GM12878 (cell line): ENCODE results near the gene NDUFS6. TPM values are rescaled to one million over a fixed set of nuclear protein-coding genes. Genes with fewer than 3 reads are reported as not detected.

Source experiments
- ATAC-seq: fragments of 200-7000 bp; cut with Tn5 transposase; 3 replicates; pipeline ENCODE4 v1.9.1; 2020; ENCODE audit warnings: mild to moderate bottlenecking, moderate library complexity
- BruUV-seq: library from RNA; stranded (reverse); fragments of 400-500 nt; replicated peaks from 2 replicates; lab custom pipeline; 2021; lab: Mats Ljungman, UMichigan
- CTCF ChIA-PET: fragments of 300-600 bp; sonication (Branson Sonifier 250); formaldehyde crosslinking; extraction: SDS; loops from one replicate; lab custom pipeline; 2021; ENCODE audit warnings: inconsistent platforms; lab: Yijun Ruan, JAX
- POLR2A ChIA-PET: fragments of 350-600 bp; formaldehyde crosslinking; extraction: SDS; loops from one replicate; lab custom pipeline; 2021; ENCODE audit warnings: inconsistent platforms; lab: Charles Lee
- RAD21 ChIA-PET: fragments of 300-600 bp; sonication (Branson Sonifier 250); formaldehyde crosslinking; loops from one replicate; lab custom pipeline; 2023; ENCODE audit warnings: antibody characterized with exemption; ENCODE audit not compliant: unreplicated experiment; lab: Charles Lee
- SMC1A ChIA-PET: fragments of 300-600 bp; sonication (Branson Sonifier 250); formaldehyde crosslinking; loops from one replicate; lab custom pipeline; 2023; ENCODE audit not compliant: unreplicated experiment, uncharacterized antibody; lab: Charles Lee
- DNase-seq: peaks from one replicate; pipeline ENCODE4 v3.0.0-alpha.2; 2011; ENCODE audit warnings: low read depth, low spot score
- FAIRE-seq: peaks from 3 replicates; lab custom pipeline; 2011; peaks lifted over from hg19 to GRCh38; lab: Jason Lieb, UNC
- H2AFZ ChIP-seq: 2 replicates; pipeline ENCODE4 v1.6.0; 2011; ENCODE audit warnings: low read depth, low read length, control low read depth; ENCODE audit not compliant: control insufficient read depth
- H3K27ac ChIP-seq: 2 replicates; pipeline ENCODE4 v1.5.1; 2011; ENCODE audit warnings: control low read depth; ENCODE audit not compliant: control insufficient read depth, insufficient read depth
- H3K27me3 ChIP-seq, 2 experiments: replicated peaks in 1 of 2; 2 replicates each; pipeline versions ENCODE4 v1.6.0 to v1.6.1; 2011; ENCODE audit warnings: low read length in 1 of 2; ENCODE audit not compliant: control insufficient read depth in 2 of 2, insufficient read depth in 2 of 2
- H3K36me3 ChIP-seq, 2 experiments: 2 replicates each; pipeline ENCODE4 v1.5.1; 2011; ENCODE audit warnings: low read length in 1 of 2; ENCODE audit not compliant: control insufficient read depth in 2 of 2, insufficient read depth in 2 of 2
- H3K4me1 ChIP-seq: 2 replicates; pipeline ENCODE4 v1.6.1; 2011; ENCODE audit warnings: mild to moderate bottlenecking, low read length, moderate library complexity, mixed read lengths; ENCODE audit not compliant: control insufficient read depth, insufficient read depth
- H3K4me2 ChIP-seq: 2 replicates; pipeline ENCODE4 v1.6.0; 2011; ENCODE audit warnings: control low read depth; ENCODE audit not compliant: control insufficient read depth, insufficient read depth
- H3K4me3 ChIP-seq: fragments of 200-600 bp; sonication (generic); 2 replicates; pipeline ENCODE4 v1.5.1; 2016
- H3K79me2 ChIP-seq: 2 replicates; pipeline ENCODE4 v1.6.0; 2011; ENCODE audit warnings: low read length; ENCODE audit not compliant: control insufficient read depth, insufficient read depth
- H3K9ac ChIP-seq: 2 replicates; pipeline ENCODE4 v1.8.0; 2011; ENCODE audit warnings: low read length, control low read depth, mixed read lengths; ENCODE audit not compliant: control insufficient read depth, insufficient read depth
- H3K9me3 ChIP-seq: replicated peaks from 3 replicates; pipeline ENCODE4 v1.5.1; 2011; ENCODE audit warnings: mild to moderate bottlenecking, low read length; ENCODE audit not compliant: control insufficient read depth, insufficient read depth
- H4K20me1 ChIP-seq: 2 replicates; pipeline ENCODE4 v1.6.0; 2011; ENCODE audit not compliant: control insufficient read depth, insufficient read depth
- CHD2 ChIP-seq: IDR thresholded peaks from 2 replicates; pipeline ENCODE4 v1.6.1; 2011; ENCODE audit warnings: low read depth, low read length, improper control_type of control experiment, borderline replicate concordance
- CREB1 ChIP-seq: IDR thresholded peaks from 2 replicates; pipeline ENCODE4 v1.6.1; 2012; ENCODE audit warnings: low read depth, mild to moderate bottlenecking, inconsistent platforms
- E2F8 ChIP-seq: fragments of 450-650 bp; IDR thresholded peaks from 2 replicates; pipeline ENCODE4 v1.6.1; 2018; ENCODE audit warnings: mild to moderate bottlenecking, low read depth, moderate library complexity; ENCODE audit not compliant: partially characterized antibody
- EED ChIP-seq: sonication (generic); IDR thresholded peaks from 2 replicates; pipeline ENCODE4 v1.6.1; 2016; ENCODE audit warnings: antibody characterized with exemption, low read depth
- MLLT1 ChIP-seq: fragments of 450-650 bp; IDR thresholded peaks from 2 replicates; pipeline ENCODE4 v1.6.1; 2016; ENCODE audit warnings: mild to moderate bottlenecking
- MTA3 ChIP-seq: IDR thresholded peaks from 2 replicates; pipeline ENCODE4 v1.6.1; 2012; ENCODE audit warnings: low read length, inconsistent platforms, borderline replicate concordance
- NFXL1 ChIP-seq: fragments of 450-650 bp; IDR thresholded peaks from 2 replicates; pipeline ENCODE4 v1.6.1; 2017; ENCODE audit warnings: antibody characterized with exemption, mild to moderate bottlenecking, borderline replicate concordance
- POU2F2 ChIP-seq: IDR thresholded peaks from 3 replicates; pipeline ENCODE4 v1.6.1; 2011; ENCODE audit warnings: low read depth, mild to moderate bottlenecking, low read length, borderline replicate concordance
- RELB ChIP-seq: fragments of 450-650 bp; IDR thresholded peaks from 2 replicates; pipeline ENCODE4 v1.6.1; 2017; ENCODE audit warnings: low read depth, mild to moderate bottlenecking, moderate library complexity
- SPI1 ChIP-seq: IDR thresholded peaks from 2 replicates; pipeline ENCODE4 v1.6.1; 2011; ENCODE audit warnings: low read depth, mild to moderate bottlenecking, low read length, moderate library complexity, borderline replicate concordance; ENCODE audit not compliant: insufficient read depth
- SREBF1 ChIP-seq: IDR thresholded peaks from 2 replicates; pipeline ENCODE4 v1.6.1; 2012; ENCODE audit warnings: mild to moderate bottlenecking, low read length
- TCF12 ChIP-seq: IDR thresholded peaks from 2 replicates; pipeline ENCODE4 v1.6.1; 2011; ENCODE audit warnings: low read depth, mild to moderate bottlenecking, low read length
- TCF7 ChIP-seq: IDR thresholded peaks from 2 replicates; pipeline ENCODE4 v1.6.1; 2014; ENCODE audit warnings: antibody characterized with exemption, borderline replicate concordance
- ZNF217 ChIP-seq: fragments of 450-650 bp; IDR thresholded peaks from 2 replicates; pipeline ENCODE4 v1.6.1; 2017; ENCODE audit warnings: antibody characterized with exemption, mild to moderate bottlenecking
- ZNF592 ChIP-seq: fragments of 450-650 bp; IDR thresholded peaks from 2 replicates; pipeline ENCODE4 v1.6.1; 2017; ENCODE audit warnings: mild to moderate bottlenecking, moderate library complexity
- WGBS: methylation state at CpG from one replicate; pipeline ENCODE4 v1.1.6; 2016; ENCODE audit warnings: low lambda C conversion rate; ENCODE audit not compliant: insufficient replicate concordance, insufficient coverage; ENCODE audit errors: missing lambda C conversion rate; 5-methylcytosine and 5-hydroxymethylcytosine counted together
- in situ Hi-C: fragments of 300-500 bp; cut with MboI; formaldehyde crosslinking; loops from 9 replicates; pipeline ENCODE4 v1.14.3; 2018; ENCODE audit warnings: mixed read lengths
- intact Hi-C: fragments of 100-400 bp; cut with micrococcal nuclease; formaldehyde crosslinking; loops from one replicate; pipeline ENCODE4 v1.14.2; 2022; ENCODE audit not compliant: unreplicated experiment
- polyA plus RNA-seq, 11 experiments: library from polyadenylated mRNA; depleted of rRNA in 4 of 11; unstranded in 6 of 11; stranded (reverse) in 5 of 11; fragments of >200 nt; fragmentation: Nextera tagmentation in 4 of 11; fragmentation: Illumina TruSeq in 1 of 11; extraction: Ambion mirVana in 4 of 11; extraction: Trizol in 1 of 11; gene quantifications; 1 replicate in 1 of 11; 2 replicates in 10 of 11; pipeline versions ENCODE4 v1.2.1 to v1.2.3, GENCODE V29; 2011 to 2016; ENCODE audit warnings: inconsistent platforms in 2 of 11, missing spikeins in 2 of 11, low read depth in 1 of 11
- total RNA-seq, 4 experiments: library from RNA; depleted of rRNA in 3 of 4; stranded (reverse); fragments of >200 nt in 3 of 4; fragmentation: Illumina TruSeq in 1 of 4; extraction: Trizol in 1 of 4; gene quantifications; 2 replicates each; pipeline versions ENCODE4 v1.2.1 to v1.2.3, GENCODE V29; 2013 to 2021

NDUFS6 gene
- total and polyA plus RNA-seq, 10 of the 15 experiments (the other 5 are each of a cell fraction or from before 2014, with no cell fraction given) = 20.7 to 213 (median 58.3) TPM

- H4K20me1 ChIP-seq = no peaks in the 10 kb centered on the region
- H3K36me3 ChIP-seq = no peaks in the 10 kb centered on the region
- no peak overlapping the region for H3K4me2 ChIP-seq
- 43% methylated on average over 11 of the region's 11 CpGs for WGBS
- BruUV-seq = no TSS peak
- DNase-seq (no peak), ATAC-seq (no peak), FAIRE-seq (no peak)
- no peak overlapping the region for H3K4me3 ChIP-seq
- H3K4me1 ChIP-seq = no peaks in the 10 kb centered on the region
- H3K79me2 ChIP-seq = no peaks in the 10 kb centered on the region
- in situ Hi-C loops (no loop called here), intact Hi-C loops (no loop called here)
- RAD21 ChIA-PET = no interaction called here
- H3K27me3 ChIP-seq = no peaks in the 10 kb centered on the region; a peak in 3 of 4 replicates
- no peak overlapping the region for H3K9ac ChIP-seq
- H3K27ac ChIP-seq = no peak overlapping the region
- H3K9me3 ChIP-seq = no peaks in the 10 kb centered on the region; the same call in 1 of the 3 replicates
- CTCF ChIA-PET = interaction anchor here (0.6 kb wide), 1 partner anchor 247 kb away, joined by 3 read pairs; no protein-coding TSS in a partner anchor
- POLR2A ChIA-PET = no interaction called here
- SMC1A ChIA-PET = interaction anchor here (0.6 kb wide), 1 partner anchor 198 kb away, joined by 3 read pairs; no protein-coding TSS in a partner anchor
- H2AFZ ChIP-seq = no peak overlapping the region
- TF ChIP-seq CHD2 (no peak), EED (no peak), E2F8 (no peak), TCF12 (no peak), ZNF217 (no peak), TCF7 (no peak), CREB1 (no peak), SREBF1 (no peak), POU2F2 (no peak), MLLT1 (no peak), SPI1 (no peak), NFXL1 (no peak), RELB (no peak), ZNF592 (no peak), MTA3 (no peak)
Observed at GRCh38 chr5:1756481-1756880, 44.7 kb upstream of the NDUFS6 start.
